Measurements from ENCODE around the gene HDAC1.
"Not testable (repeated sequence)": the region's sequence is repeated elsewhere in the genome, so short reads cannot be mapped to it uniquely, and the experiment has no call there.

The HDAC1 gene

GRCh38 chr1:32351399-32352238, 59.7 kb downstream of the HDAC1 start:
- DNase-seq, result peak; percentile 91

DNA sequence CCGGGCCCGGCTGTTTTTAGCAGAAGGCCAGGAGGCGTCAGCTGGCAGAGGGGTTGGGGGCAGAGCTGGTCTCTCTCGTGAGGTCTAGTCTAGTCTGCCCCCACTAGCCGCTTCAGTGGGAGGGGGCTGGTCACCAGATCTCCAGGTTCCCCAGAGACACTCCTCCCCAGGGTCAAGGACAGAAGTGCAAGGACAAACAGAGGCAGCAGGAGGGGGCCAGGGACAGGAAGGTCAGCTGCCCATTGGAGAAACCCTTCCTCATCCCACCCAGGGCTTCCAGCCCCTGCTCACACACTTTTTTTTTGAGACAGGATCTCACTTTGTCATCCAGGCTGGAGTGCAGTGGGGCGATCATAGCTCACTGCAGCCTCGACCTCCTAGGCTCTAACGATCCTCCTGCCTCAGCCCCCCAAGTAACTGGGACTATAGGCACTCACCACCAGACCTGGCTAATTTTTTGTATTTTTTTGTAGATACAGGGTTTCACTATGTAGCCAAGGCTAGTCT, 60.4 kb downstream of the HDAC1 start:
- DNase-seq, result no peak

GRCh38 chr1:32352831-32353383, 61.0 kb downstream of the HDAC1 start:
- DNase-seq, result no peak

DNA sequence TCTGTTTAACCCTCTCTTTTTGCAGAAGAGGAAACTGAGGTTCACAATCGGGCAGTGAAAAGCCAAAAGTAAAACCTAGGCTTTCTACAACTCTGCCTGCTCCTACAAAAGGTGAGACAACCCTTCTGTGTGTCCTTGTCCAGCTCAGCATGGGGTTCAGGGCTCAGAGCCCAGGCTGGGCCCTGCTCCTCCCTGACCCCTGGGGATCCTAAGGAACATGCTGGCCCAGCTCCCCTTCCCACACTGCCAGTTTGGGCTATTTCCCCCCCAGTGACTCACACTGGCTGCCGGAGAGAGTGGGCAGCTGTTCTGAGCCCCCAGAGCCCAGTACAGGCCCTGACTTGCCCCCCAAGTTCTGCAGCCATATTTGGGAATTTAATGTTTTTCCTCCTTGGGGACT, 61.5 kb downstream of the HDAC1 start:
- no peak for DNase-seq

DNA sequence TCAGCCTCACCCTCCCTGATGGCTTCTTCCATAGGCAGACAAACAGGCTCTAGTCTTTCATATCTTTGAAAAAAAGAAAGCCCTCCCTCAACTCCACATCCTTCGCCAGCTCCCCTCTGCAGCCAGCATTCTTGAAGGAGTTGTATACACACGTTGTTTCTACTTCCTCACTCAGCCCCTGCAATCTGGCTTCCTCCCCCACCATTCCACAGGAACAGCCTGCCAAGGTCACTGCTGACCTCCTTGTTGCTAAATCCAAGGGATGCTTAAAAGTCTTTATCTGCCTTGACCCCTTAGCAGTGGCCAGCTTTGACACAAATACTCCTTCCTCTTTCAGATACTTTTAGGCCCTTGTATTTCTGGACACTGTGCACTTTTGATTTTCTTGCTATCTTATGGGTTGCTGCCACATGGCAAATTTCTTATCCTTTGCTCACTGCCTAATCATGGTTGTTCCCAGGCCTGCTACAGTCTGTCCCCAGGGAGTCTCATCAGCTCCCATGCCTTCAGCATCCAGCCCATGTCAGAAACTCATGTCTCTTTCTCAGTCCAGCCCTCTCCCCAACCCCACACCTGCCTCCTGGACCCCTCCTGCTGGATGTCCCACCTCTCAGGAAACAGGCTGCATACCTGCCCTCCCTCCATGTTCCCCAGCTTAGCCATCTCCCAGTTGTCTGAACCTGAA, 62.1 kb downstream of the HDAC1 start:
- no peak for DNase-seq

- not testable (repeated sequence) for DNase-seq
Measured at GRCh38 chr1:32355778-32356177, 63.9 kb downstream of the HDAC1 start.

DNA sequence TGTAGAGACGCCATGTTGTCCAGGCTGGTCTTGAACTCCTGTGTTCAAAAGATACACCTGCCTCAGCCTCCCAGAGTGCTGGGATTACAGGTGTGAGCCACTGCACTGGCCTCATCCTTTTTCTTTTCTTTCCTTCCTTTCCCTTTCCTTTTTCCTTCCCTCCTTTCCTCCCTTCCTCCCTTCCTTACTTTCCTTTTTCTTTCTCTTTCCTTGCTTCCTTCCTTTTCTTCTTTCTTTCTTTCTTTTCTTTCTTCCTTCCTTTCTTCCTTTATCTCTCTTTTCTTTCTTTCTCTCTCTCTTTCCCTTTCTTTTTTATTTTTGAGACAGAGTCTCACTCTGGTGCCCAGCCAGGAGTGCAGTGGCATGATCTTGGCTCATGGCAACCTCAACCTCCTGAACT, 64.6 kb downstream of the HDAC1 start:
- DNase-seq, result no peak

GRCh38 chr1:32357614-32358013, 65.7 kb downstream of the HDAC1 start:
- DNase-seq, result no peak

DNA sequence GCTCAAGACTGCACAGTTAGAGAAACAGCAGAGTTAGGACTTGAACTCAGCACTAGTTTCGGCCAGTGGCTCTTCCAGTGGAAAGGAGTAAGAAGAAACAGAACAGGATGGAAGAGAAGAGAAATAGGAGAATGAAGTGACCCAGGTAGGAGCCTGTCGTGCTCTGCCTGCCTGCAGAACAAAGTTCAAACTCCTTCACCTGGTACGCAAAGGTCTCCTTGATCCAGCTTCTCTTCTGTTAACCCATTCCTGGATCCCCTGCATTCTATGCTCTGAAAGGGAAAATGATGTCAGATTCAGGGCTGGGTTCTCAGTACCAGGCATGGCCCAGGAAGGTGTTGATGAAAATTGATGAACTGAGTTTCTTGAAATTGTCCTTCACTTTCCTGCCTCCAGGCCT, 66.6 kb downstream of the HDAC1 start:
- DNase-seq, result no peak

GRCh38 chr1:32361308-32361673, 69.4 kb downstream of the HDAC1 start:
- DNase-seq, result no peak

DNA sequence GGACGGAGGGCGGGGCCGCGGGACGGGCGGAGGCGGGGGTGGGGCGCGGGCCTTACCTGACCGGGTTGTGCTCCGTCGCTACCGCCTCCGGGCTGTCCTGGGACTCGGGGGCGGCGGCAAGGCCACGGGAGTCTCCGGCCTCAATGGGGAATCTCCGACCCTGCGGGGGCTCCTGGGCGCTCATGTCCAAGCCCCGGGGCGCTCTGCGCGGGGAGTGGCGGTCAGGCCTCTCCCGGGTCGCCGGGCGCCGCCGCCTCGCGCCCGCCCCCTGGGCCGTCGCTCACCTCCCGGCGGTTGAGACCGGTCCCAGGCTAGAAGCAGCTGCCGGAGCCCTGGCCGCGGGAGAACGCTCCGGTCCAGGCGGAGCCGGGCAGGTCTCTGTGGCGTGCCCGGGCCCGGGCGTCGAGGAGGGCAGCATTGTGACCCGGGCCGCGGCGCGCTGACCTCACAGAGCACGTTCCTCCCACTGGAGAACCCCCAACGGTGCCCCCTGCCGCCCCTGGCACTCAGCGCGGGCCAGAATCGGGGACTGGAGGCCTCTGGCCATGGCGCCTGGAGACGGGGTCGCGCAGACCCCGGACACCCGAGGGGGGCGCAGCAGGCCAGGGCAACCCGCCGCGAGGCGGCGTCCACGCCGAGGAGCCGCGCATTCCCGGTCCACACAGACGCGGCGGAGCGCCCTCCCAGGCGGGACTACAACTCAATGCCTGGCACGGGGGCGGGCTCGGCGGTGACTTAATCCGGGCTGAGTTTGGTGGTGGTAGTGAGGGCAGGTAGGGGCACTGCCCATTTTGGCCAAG, 70.0 kb downstream of the HDAC1 start:
- DNase-seq, result peak; percentile 26

DNA sequence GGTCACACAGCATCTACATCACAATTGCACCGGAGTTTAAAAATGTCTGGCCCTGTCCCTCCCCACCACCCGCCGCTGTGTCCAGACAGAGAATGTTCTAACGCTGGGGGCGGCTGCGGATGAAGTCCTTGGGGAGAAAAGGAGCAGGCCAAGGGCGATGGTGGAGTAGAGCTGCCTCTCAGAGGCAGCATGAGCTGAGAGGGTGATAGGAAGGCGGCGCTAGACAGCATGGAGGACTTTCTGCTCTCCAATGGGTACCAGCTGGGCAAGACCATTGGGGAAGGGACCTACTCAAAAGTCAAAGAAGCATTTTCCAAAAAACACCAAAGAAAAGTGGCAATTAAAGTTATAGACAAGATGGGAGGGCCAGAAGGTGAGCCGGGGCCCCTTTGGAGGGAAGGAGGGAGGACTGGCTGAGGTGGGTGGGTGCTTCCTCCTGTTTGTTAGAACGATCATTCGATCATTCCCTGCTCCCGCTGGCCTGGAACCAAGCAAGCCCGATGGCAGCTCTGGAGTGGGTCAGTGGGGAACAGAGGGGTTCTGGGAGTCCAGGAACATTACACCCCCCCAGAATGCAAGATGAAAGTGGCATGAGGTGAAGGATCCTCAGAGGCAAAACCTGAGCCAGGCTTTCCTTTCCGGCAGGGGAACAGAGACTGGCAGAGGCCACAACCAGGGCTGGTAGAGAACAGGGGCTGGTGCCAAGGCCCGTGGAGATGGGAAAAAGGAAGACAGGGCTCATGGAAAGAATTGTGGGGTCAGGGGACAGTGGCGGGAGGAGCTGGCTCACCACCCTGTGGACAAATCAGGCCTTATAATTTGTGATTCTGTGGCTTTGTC, 70.8 kb downstream of the HDAC1 start, which contains the start of the genes FAM229A and TSSK3:
TSS of gene FAM229A (minus strand) at position 12 of the 840 bp plus-strand sequence. CDS start 394 bp downstream, outside the sequence.
TSS of gene TSSK3 (plus strand) at position 66 of the 840 bp plus-strand sequence. CDS start at position 229, 163 bp downstream.
- no peak for DNase-seq

DNA sequence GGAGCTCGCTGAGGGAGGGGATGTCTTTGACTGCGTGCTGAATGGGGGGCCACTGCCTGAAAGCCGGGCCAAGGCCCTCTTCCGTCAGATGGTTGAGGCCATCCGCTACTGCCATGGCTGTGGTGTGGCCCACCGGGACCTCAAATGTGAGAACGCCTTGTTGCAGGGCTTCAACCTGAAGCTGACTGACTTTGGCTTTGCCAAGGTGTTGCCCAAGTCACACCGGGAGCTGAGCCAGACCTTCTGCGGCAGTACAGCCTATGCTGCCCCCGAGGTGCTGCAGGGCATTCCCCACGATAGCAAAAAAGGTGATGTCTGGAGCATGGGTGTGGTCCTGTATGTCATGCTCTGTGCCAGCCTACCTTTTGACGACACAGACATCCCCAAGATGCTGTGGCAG, 71.8 kb downstream of the HDAC1 start:
- DNase-seq, result no peak

- DNase-seq, result no peak
Measured at GRCh38 chr1:32364836-32365235, 73.0 kb downstream of the HDAC1 start.

DNA sequence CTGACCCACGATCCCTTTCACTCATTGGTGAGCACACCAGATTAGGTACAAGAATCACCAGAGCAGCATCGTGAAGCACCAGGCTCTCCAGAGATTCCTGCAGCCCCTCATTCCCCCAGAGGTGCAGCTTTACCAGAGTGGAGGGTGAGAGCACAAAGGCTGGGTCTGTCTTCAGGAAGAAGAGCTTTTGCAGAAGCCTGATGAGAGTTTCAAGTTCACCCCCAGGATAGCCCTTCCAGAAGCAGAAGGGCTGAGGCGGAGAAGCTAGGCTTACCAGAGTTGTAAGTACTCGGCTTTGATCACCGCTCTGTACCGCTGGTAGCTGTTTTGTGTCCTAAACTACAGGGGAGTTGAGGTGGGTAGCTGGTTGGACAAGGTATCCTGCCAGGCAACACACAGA, 73.6 kb downstream of the HDAC1 start:
- DNase-seq, result no peak

DNA sequence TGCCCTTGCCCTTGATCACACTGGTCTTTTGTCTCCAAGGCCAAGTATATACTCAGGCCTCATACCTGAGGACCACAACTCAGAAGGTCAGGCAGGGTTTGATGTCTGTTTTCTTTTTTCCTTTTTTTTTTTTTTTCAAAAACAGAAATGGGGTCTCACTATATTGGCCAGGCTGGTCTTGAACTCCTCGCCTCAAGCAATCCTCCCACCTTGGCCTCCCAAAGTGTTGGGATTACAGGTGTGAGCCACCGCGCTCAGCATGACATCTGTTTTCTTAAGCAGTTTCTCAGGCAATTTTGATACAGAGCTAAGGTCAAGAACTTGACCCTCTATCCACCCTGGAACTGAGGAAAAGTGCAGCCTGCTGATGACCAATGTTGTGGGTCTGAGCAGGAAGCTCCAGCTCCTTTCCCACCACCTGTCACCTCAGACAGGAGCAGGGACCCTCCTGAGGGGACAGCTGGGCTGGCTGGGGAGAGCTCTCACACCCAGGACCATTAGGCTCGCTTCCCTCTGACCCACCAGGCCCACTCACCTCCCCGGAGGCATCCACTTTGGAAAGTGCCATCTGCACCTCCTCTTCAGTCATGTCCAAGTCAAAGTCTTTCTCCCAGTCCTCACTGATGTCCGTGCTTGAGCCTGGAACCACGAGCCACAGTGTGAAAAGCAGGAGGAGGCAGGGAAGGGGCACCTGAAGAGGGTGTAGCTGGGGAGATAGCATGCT, 76.2 kb downstream of the HDAC1 start:
- DNase-seq, result no peak

- peak; percentile 35 for DNase-seq
Measured at GRCh38 chr1:32372149-32372756, 80.4 kb downstream of the HDAC1 start.

GRCh38 chr1:32373996-32374592, 82.2 kb downstream of the HDAC1 start:
- no peak for DNase-seq

- no peak for DNase-seq
Measured at GRCh38 chr1:32376199-32376598, 84.3 kb downstream of the HDAC1 start.

DNA sequence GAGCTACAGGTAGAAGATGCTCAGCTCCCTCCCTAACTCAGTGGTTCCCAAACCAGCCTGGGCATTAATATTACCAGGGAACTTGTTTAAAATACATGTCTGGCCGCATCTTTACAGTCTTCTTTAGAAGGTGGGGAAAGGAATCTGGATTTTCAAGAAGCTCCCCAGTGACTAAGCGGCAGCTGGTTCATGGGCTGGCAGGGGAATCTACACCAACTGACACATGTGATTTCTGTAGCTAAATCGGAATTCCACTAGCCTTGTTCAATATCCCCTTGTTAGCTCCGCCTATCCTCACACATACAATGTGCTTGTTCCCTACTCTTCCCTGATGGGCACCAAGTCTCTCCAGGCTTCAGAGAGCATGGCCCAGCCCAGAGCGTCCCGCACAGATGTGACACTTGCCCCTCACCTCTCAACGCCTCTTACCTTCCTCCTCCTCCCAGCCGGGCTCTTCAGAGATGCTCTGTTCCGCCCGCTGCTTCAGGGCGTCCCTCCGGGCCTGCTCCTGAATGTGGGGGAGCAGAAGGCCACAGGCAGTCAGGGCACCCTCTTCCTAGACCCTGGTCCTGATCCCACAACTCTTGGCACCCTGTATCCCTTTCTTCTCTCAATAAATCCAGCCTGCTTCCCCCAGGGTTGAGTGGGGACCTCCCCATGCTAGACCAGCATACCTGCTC, 85.8 kb downstream of the HDAC1 start:
- DNase-seq, result no peak
